GM19099 (cell line): Measurements from ENCODE around the gene FAM20A.

Source experiments
- POLR2A ChIP-seq: IDR thresholded peaks from 3 replicates; pipeline ENCODE4 v1.6.1; 2011; ENCODE audit warnings: low read depth; ENCODE audit not compliant: insufficient read length; ENCODE audit errors: extremely low read depth

FAM20A gene

GRCh38 chr17:68614718-68615117 is 13.6 kb upstream of the FAM20A start:
- TF ChIP-seq POLR2A = no peak

- TF ChIP-seq POLR2A = no peak
Measured at GRCh38 chr17:68613739-68614298, 12.7 kb upstream of the FAM20A start.

DNA sequence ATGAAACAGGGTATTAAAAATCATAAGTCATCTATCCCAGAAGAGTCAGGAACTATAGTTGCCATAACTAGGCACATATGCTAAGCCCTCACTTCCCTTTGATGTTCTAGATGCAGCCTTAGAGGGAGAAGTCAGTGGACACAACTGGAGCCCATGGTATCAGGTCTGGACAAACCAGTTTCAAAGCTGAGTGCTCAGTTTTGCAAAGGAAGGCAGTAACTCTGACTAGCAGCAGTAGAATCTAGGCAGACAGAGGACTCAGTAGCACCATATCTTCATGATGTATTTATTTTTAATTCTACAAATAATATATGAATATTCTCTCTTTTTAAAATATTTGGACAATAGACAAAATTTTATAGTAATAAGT is 11.7 kb upstream of the FAM20A start:
- no peak for TF ChIP-seq POLR2A

- TF ChIP-seq POLR2A = no peak
Measured at GRCh38 chr17:68612209-68612922, 11.2 kb upstream of the FAM20A start.

GRCh38 chr17:68611353-68612208 is 10.4 kb upstream of the FAM20A start:
- TF ChIP-seq POLR2A = no peak

GRCh38 chr17:68610554-68610953 is 9.4 kb upstream of the FAM20A start:
- TF ChIP-seq POLR2A = no peak

DNA sequence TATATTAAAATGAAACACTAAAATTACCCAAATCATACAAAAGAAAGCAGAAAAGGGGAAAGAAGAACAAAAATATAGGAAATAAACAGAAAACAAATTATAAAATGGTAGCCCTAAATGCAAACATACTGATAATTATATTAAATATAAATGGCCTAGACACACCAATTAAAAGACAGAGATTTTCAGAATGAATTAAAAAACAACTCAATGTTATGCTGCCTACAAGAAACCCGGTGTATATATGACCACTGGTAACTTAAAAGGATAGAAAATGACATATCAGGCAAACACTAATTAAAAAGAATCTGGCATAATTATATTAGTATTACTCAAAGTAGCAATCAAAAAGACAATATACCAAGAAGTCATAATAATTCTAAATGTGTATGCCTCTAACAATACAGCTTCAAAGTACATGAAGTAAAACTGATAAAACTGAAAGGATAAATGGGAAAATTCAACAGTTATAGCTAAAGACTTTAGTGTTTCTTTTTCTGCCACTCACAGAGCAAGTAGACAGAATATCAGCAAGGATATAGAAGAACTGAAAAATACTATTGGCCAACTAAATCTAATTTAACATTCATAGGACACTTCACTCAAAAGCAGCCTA is 7.5 kb upstream of the FAM20A start:
- TF ChIP-seq POLR2A = no peak

GRCh38 chr17:68606451-68607307 is 5.5 kb upstream of the FAM20A start:
- no peak for TF ChIP-seq POLR2A

DNA sequence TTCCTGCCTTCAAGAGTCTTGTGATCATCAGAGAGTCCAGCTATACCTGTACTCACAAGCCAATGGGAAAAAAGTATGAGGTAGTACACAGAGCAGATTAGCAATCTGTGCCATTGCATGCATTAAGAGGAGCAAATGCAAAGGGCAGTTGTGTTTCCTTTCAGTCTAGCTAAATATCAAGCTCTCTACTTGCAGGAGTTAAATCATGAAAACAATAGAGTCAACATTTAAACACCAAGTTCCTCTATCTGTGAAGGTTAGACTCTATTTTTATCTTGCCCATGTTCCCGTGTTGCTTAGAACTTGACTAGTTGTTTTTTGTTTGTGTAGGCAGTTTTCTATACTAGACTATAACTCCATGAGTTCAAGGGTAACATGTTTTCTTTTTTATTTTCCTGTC is 4.7 kb upstream of the FAM20A start:
- TF ChIP-seq POLR2A = no peak

- no peak for TF ChIP-seq POLR2A
Measured at GRCh38 chr17:68603656-68604055, 2.5 kb upstream of the FAM20A start.

DNA sequence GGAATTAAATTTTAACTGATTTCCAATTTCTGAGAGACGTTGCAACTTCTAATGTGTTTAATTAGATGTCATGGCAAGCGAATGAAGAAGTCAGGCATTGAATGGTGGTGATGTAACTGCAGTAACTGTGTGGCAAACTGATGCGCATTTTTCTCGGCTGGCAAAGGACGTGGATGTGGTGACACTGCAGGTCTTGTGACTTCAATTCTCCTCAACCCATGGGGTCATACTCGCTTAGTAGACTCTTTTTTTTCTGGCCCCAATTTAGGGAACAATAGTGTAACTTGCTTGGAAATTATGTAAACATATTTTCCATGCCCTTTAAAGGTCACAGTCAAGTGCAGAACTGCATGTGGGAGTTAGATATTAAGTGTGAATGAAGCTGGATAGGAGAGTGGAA is 1.9 kb upstream of the FAM20A start:
- no peak for TF ChIP-seq POLR2A

- no peak for TF ChIP-seq POLR2A
Measured at GRCh38 chr17:68602289-68602688, 1.1 kb upstream of the FAM20A start.

- TF ChIP-seq POLR2A = no peak
Measured at GRCh38 chr17:68601565-68602288, 560 bp upstream of the FAM20A start.

GRCh38 chr17:68600067-68600930 is 868 bp downstream of the FAM20A start:
- no peak for TF ChIP-seq POLR2A
